Smooth muscle cell of the brain vasculature (primary cell): Measurements from ENCODE around the gene CBR1.
"Not testable (repeated sequence)": the region's sequence is repeated elsewhere in the genome, so short reads cannot be mapped to it uniquely, and the experiment has no call there.

ENCODE experiments used
- DNase-seq: peaks from one replicate; pipeline ENCODE4 v3.0.0-alpha.2; 2012; ENCODE audit warnings: low read depth, low spot score

The CBR1 gene

DNA sequence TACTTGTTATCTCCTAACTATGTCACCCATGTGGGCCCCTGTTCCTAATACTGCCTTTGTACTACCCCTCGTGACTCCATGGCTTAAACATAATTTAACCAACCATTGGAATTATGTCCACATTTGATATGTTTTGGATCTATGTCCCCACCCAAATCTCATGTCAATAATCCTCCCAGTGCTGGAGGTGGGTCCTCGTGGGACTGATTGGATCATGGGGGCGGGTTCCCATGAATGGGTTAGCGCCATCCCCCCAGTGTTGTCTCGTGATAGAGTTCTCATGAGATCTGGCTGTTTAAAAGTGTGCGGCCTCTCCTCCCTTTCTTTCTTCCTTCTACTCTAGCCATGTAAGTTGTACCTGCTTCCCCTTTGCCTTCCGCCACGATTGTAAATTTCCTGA is 9.8 kb downstream of the CBR1 start:
- no peak for DNase-seq

DNA sequence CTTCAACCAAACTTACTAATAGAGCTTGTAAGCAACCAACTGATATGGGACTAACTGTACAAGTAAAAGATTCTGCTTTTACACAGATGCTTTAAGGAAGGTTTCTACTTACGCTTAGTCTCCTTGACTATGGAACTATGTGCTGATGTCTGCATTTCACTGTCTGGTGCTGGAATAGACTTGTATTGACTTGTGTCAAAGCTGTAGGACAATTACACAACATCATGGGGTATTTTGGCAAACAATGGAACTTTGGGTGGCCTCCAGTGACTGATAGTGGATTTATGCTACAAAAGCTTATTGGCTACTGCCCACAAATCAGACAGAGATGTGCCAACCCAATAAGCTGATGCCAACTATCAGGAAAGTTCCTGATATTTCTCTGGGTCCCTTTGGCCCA is 10.6 kb downstream of the CBR1 start:
- no peak for DNase-seq

DNA sequence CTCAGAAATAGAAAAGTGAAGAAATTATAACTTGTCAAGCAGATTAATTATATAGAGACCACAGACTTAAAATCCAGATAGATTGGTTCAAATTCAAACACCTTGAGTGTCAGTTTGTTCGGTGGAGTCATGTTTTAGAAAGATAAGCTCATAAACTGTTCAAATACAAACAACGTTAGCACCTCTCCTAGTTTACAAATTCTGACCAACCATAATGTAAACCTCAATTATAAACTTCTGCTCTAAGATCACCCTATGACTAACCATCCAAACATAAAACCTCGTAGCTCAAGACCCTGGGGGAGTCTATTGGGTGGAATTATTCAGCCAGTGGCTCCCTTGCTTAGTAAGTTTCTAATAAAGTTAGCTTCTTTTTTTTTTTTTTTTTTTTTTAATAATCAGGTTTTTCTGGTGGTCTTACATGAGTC is 12.4 kb downstream of the CBR1 start:
- no peak for DNase-seq

DNA sequence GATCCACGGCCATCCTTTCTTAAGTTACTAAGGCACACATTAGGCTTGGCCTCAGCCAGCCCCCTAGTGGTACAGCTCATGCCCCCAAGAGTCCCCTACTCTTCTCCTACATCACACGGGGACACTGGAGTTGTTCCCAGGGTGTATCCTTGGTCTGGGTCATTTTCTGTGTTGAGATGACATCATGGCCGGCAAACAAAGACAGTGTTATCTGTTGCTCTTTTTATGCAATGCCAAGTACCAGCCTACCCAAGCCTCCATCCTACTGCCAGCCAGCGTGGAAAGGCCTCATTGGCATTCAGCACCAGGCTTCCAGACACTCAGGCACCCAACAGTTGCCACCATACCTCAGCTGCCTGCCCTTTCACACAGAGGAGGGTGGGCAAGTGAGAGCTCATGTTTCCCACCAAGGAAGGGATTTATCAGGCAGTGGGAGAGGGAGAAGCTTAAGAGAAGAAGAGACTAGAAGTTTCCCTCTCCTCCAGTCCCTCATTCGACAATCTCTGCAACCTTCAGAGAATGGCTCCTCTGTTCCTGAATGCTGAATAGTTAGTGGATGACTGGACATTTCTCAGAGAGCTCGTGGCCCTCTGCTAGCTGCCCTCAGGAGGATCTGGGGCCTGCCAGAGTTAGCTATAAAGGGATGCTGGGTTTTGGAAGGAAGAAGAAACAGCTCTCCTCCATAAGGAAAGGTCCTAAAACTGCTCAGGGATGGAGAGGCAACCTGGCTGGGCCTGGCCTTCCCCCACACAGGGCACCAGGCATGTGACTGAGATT is 17.7 kb downstream of the CBR1 start:
- no peak for DNase-seq

DNA sequence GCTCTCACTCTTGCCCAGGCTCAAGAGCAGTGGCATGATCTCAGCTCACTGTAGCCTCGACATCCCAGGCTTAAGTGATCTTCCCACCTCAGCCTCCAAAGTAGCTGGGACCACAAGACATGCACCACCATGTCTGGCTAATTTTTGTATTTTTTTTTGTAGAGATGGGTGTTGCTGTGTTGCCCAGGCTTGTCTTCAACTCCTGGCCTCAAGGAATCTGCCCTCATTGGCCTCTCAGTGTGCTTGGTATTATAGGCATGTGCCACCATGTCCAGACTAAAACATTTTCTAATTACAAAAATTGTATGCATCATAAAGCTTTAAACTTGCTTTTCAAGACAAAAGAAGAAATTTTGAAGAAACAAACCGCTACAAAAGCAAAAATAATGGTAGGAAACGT is 20.1 kb downstream of the CBR1 start:
- DNase-seq: no peak

DNA sequence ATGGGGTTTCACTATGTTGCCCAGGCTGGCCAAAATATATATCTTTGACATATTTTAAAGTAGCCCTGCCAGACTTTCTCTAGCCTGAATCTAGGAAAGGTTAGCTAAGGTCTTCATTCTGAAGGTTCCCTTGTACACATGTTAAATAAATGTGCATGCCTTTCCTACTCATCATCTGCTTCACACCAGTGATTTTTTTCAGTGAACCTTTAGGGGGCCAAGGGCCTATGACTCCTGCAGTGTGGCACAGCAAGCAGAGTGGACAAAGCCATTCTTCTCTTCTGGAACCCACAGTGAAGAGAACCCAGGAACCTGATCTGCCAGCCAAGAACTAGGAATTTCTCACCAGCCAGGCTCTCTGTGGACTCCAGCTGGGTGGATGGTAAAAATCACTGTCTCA is 22.9 kb downstream of the CBR1 start:
- no peak for DNase-seq

DNA sequence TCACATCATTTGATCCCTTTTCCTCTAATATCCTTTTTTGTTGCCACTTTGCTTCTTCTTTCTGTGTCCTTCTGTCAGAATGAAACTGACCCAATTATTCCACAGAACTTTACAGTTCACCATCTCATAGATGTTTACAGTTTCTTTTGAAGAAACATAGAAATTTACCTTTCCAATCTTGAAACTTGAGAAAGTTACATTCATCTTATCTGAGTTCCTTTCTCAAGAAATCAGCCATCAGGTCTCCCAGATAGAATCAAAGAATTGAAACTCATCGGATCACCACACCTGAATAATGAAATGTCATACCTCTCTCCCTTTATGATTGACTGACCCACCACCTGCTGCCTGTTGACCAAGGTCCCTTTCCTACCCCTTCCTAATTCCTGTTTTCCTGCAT is 23.7 kb downstream of the CBR1 start:
- no peak for DNase-seq

DNA sequence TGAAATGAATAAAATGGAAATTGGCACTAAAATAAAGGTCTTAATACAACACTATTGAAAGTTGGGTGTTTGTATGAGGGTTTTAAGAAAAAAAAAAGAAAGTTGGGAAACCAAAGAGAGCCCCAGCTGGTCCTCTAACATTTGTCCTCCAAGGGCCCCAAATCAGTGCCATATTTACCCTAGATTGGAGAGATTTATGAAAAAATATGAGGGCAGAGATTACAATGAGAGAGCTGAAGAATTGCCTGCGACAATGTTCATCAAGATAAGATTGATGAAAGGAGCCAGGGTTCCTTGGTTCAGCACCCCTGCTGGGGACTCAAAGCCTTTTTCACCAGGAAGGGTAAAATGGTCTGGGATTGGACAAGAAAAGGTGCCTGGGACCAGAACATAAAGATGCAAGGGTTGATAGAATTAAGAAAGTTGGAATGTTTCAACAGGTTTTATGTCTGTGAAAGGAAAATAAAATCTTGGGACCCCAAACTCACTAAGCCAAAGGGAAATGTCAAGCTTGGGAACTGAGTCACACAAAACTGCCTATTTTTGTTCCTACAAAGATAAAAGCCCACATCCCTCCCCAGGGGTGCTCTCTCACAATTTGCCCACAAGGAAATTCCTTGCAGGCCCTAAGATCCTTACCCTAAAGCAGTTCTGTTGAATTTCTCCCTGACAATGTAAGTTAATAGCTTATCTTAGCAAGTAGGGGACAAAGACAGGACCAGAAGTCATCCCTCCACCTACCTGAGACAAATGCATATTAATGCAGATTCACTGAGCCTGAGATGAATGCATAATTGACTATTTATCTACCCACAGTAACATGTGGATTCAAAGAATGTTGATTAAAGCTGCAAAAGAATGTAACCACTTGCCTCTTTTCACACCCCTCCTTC is 26.8 kb downstream of the CBR1 start:
- no peak for DNase-seq

DNA sequence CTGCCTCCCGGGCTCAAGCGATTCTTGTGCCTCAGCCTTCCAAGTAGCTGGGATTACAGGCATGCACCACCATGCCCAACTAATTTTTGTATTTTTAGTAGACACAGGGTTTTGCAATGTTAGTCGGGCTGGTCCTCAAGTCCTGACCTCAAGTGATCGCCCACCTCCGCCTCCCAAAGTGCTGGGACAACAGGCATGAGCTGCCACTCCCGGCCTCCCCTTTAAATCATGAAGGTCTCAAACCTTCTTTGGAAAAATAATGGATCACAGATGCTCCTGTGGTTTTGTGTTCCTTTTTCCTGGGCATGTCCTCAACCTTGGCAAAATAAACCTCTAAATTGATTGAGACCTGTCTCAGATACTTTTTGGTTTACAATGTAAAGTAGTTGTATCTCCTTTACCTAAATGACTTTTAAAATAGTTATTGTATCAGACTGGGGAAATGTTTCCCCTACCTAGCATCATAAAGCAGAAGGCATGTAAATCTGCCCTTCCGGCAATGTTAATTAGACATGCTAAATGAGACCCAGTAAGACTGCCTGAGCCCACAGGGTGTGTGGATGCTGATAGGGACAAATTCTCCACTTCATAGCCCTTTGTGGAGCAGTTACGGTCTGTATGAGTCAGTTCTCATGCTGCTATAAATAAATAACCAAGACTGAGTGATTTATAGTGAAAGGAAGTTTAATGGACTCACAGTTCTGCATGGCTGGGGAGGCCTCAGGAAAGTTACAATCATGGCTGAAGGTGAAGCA is 27.8 kb downstream of the CBR1 start:
- DNase-seq: no peak

DNA sequence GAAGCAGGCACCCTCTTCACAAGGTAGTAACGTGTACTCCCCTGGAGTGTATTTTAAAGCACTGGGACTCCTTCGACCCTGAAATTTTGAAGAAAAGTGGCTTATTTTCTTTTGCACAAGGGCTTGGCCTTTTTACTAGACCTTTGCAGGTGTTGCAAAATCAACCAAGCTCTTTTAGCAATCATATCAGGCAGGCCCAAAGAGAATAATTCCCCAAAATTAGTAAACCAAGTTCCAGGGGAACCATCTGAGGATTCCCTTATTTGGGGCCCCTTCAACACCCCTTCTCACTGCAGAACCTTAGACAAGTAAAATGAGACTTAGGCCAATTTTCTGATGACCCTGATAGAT is 28.3 kb downstream of the CBR1 start:
- no peak for DNase-seq

DNA sequence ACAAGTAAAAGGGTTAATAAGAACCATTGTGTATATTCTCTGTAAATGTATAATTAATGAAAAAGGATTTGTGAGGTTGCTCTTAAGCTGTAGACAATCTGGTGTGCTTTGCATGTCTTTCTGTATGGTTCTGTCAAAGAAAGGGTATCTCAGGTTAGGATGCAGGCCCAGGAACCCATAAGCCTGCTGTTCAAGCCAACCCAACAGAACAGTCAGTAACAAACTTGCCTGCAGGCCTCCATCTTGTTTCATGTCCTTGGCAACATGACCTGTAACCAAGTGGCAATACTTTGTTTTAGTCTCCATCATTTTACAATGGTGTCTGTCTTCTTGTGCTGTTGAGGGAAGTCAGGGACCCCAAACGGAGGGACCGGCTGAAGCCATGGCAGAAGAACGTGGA is 29.2 kb downstream of the CBR1 start:
- DNase-seq: no peak

DNA sequence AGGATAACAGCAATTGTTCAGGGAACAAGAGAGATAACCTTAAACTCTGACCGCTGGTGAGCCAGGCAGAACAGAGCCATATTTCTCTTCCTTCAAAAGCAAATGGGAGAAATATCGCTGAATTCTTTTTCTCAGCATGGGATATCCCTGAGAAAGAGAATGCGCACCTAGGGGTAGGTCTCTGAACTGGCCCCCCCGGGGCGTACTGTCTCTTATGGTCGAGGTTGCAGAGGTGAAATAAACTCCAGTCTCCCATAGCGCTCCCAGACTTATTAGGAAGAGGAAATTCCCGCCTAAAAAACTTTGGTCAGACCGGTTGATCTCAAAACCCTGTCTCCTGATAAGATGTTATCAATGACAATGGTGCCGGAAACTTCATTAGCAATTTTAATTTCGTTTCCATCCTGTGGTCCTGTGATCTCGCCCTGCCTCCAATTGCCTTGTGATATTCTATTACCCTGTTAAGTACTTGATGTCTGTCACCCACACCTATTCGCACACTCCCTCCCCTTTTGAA is 29.9 kb downstream of the CBR1 start:
- DNase-seq: not testable (repeated sequence)

DNA sequence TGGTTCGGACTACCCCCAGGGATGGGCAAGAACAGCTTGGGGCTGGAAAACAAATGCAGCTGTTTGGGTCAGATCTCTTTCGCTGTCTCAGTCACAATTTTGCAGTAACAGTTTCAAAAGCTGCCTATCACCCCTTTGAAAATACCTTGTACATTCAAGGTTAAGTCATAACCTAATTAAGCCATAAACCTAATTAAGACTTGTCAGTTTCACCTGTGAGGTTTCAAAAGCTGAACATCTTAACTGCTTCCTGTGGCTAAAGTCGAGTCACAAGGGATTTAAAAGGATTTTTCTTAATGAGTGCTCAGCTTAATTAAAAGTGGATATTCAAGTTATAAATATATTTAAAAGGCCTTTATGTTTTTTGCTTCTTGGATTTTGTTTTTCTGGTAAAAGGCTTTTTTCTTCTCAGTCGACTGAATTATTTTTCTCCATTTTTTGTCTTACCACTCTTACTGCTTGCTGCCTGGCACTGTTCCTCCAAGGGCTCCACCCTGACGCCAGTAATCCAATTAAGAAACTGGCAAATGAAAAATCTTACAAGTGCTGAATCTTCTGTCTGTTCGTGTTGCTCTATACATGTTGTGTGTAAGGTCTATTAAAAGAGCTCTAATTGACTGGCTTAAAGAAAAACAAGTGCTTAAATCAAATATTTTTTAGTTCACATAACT is 31.3 kb downstream of the CBR1 start:
- DNase-seq: no peak

DNA sequence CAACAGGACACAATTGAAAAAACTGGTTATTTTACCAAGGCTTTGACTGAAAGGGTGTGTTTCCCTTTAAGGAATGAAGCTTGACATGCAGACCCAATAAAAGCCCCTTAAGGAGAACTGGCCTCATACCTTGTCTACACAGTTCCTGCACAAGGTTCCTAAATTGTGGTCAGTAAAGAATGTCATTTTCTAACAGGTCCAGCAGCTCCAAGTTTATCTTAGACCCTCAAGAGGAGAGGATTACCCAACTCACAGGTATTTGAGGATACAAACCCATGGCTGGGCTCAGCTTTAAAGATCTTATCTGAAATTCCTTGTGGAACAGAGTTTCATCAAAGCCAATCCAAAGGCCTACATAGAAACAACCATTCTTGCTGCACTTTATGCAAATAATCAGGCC is 33.6 kb downstream of the CBR1 start:
- DNase-seq: no peak

DNA sequence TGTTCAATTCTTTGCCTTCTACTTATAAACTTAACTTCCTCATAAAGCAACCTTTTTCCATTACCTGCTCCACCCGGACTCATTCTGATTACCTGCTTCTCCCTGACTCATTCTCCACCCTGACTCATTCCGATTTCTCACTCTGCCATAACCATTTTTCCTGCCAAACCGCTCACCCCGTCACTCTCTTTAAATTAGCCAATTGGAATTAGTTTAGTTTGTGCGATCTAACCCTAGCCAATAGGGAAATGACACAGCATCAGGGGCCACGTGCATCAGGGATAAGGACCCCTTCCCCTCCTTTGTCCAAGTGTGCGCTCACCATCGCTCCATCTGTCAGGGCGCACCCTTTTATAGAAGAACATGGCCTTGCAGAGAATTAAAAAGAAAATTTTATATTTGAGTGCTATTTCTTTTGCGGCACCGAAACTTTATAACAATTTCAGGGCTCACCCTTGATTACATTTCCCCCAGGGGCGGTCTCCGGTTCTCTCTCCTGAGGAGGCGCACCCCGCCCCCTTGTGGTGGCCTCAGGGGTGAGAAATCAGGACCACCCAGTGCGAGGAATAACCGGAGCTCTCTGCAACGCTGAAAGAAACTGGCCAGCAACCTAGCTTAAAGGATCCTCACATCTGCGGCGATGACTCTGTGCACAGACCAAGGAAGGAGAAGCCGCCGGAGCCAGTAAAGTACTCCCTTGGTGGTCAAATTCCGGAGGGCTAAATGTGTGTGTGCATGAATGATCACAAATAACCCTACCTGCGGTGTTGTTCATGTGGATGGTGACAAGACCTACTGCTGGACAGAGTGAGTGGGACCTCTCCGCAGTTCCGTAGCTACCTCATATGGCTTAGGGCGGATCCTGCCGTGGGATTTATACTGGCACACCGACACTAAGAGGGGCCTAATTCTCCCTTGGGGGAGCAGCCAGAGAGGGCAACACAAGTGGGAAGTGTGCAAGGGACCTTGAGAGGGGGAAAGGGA is 34.8 kb downstream of the CBR1 start:
- DNase-seq: no peak

DNA sequence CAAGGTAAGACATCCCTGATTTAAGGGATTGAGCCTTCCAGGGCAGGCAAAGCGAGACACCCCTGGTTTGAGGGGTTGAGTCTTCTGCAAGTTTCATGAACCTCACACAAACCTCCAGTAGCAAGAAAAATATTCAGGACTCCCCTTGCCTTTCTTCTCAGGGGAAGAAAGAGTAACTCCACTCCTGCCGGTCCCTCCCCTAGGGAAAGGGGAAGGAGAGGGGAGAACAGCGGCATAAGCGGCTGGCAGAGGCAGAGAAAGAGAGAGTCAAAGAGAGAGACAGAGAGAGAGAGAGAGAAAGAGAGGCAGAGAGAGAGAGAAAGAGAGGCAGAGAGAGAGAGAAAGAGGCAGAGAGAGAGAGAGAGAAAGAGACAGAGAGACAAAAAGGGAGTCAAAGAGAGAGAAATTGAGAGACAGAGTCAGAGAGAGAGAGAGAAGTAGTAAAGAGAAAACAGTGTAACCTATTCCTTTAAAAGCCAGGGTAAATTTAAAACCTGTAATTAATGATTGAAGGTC is 35.6 kb downstream of the CBR1 start:
- DNase-seq: no peak

DNA sequence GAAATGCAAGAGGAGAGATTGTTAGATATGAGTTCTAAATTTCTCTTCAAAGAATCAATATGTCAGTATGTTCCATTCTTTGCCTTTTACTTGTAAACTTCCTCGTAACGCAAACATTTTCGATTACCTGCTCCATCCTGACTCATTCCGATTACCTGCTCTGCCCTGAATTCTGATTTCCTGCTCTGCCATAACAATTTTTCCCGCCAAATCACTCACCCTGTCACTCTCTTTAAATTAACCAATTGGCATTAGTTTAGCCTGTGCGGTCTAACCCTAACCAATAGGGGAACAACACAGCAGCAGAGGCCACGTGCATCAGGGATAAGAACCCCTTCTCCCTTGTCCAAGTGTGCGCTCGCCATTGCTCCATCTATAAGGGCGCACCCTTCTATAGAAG is 40.0 kb downstream of the CBR1 start:
- DNase-seq: no peak

DNA sequence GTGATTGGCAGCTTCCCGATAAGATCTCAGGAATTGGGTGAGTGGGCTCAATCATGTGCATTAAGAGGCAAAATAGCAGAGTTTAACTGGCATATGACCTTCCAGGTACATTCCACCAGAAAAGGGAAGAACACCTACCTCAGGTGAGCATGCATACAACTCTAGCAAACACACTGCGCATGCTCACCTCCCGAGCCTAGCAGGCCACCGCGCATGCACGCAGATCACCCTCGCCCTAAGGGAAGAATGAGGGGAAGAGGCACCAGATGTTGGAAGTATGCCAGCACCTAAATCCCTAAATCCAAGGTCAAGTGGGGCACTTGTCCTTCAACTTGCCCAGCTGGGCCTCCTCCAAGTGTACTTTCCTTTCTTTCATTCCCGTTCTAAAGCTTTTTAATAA is 41.4 kb downstream of the CBR1 start:
- no peak for DNase-seq

DNA sequence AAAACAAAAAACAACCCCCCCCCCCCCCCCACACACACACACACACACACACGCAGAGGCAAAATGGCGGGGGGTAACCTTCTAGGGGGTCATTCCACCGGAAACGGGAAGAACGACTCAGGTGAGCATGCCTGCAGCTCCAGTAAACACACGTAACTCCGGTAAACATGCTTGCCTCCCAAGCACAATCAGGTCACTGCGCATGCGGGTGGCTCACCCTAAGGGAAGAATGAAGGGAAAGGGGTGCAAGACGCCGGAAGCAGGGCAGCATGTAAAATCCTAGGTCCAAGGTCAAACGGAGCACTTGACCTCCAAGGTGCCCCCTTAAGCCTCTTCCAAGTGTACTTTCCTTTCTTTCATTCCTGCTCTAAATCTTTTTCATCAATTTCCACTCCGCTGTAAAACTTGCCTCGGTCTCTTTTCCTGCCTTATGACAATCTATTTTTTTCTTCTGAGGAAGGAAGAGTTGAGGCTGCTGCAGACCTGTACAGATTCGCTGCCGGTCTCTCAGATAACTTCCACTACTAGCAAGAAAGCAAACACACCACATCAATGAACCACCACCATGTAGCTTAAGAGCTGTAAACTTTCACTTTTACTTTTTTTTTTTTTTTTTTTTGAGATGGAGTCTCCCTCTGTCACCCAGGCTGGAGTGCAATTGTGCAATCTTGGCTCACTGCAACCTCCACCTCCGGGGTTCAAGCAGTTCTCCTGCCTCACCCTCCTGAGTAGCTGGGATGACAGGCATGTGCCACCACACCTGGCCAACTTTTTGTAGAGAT is 44.0 kb downstream of the CBR1 start:
- no peak for DNase-seq
